H9 (cell line): ENCODE measurements around the gene BACH2. TPM values are rescaled to one million over a fixed set of nuclear protein-coding genes. Genes with fewer than 3 reads are reported as not detected.

Experiments
- DNase-seq: peaks from one replicate; pipeline ENCODE4 v3.0.0-alpha.2; 2017
- H2AFZ ChIP-seq: one replicate; pipeline ENCODE4 v1.6.1; 2013; ENCODE audit warnings: mild to moderate bottlenecking, low read length, control low read depth, moderate library complexity
- H2AK5ac ChIP-seq: 2 replicates; pipeline ENCODE4 v1.6.1; 2013; ENCODE audit warnings: low read length, control low read depth, mixed read lengths; ENCODE audit not compliant: insufficient read length
- H2BK120ac ChIP-seq: one replicate; pipeline ENCODE4 v1.6.1; 2013; ENCODE audit warnings: low read depth, mild to moderate bottlenecking, low read length, control low read depth, inconsistent platforms; ENCODE audit not compliant: poor library complexity, severe bottlenecking
- H2BK12ac ChIP-seq: 2 replicates; pipeline ENCODE4 v1.6.1; 2013; ENCODE audit warnings: low read length, control low read depth, mixed read lengths, low read depth; ENCODE audit not compliant: insufficient read length
- H2BK15ac ChIP-seq: 2 replicates; pipeline ENCODE4 v1.6.1; 2013; ENCODE audit warnings: low read depth, low read length, control low read depth
- H2BK20ac ChIP-seq: one replicate; pipeline ENCODE4 v1.6.1; 2013; ENCODE audit warnings: low read depth, mild to moderate bottlenecking, low read length, control low read depth, inconsistent platforms; ENCODE audit not compliant: poor library complexity, severe bottlenecking
- H2BK5ac ChIP-seq: 2 replicates; pipeline ENCODE4 v1.6.1; 2013; ENCODE audit warnings: low read length, control low read depth, mixed read lengths; ENCODE audit not compliant: insufficient read length
- H3K14ac ChIP-seq: 2 replicates; pipeline ENCODE4 v1.6.1; 2013; ENCODE audit warnings: low read length, control low read depth; ENCODE audit not compliant: insufficient read depth
- H3K18ac ChIP-seq: 2 replicates; pipeline ENCODE4 v1.6.1; 2013; ENCODE audit warnings: low read depth, mild to moderate bottlenecking, mixed read lengths, low read length, control low read depth; ENCODE audit not compliant: insufficient read length
- H3K23ac ChIP-seq: 2 replicates; pipeline ENCODE4 v1.6.1; 2013; ENCODE audit warnings: low read length, control low read depth, mixed read lengths, low read depth; ENCODE audit not compliant: insufficient read length
- H3K23me2 ChIP-seq: 2 replicates; pipeline ENCODE4 v1.6.1; 2013; ENCODE audit warnings: low read depth, mild to moderate bottlenecking, mixed read lengths, low read length, control low read depth; ENCODE audit not compliant: insufficient read length, poor library complexity, severe bottlenecking
- H3K27ac ChIP-seq: 2 replicates; pipeline ENCODE4 v1.5.1; 2013; ENCODE audit warnings: low read length, control low read depth, mixed read lengths, low read depth; ENCODE audit not compliant: insufficient read length
- H3K27me3 ChIP-seq: 2 replicates; pipeline ENCODE4 v1.6.1; 2013; ENCODE audit warnings: low read length, control low read depth, inconsistent platforms; ENCODE audit not compliant: insufficient read depth
- H3K4ac ChIP-seq: 2 replicates; pipeline ENCODE4 v1.6.1; 2013; ENCODE audit warnings: low read depth, mild to moderate bottlenecking, control low read depth, inconsistent platforms, low read length, moderate library complexity
- H3K4me1 ChIP-seq: 2 replicates; pipeline ENCODE4 v1.6.1; 2013; ENCODE audit warnings: low read length, control low read depth, inconsistent platforms; ENCODE audit not compliant: insufficient read depth
- H3K4me2 ChIP-seq: 2 replicates; pipeline ENCODE4 v1.6.1; 2013; ENCODE audit warnings: low read length, control low read depth, mixed read lengths; ENCODE audit not compliant: insufficient read length, insufficient read depth
- H3K56ac ChIP-seq: 2 replicates; pipeline ENCODE4 v1.6.1; 2013; ENCODE audit warnings: low read depth, mild to moderate bottlenecking, mixed read lengths, low read length, control low read depth; ENCODE audit not compliant: insufficient read length
- H3K79me1 ChIP-seq: 2 replicates; pipeline ENCODE4 v1.6.1; 2013; ENCODE audit warnings: low read depth, mild to moderate bottlenecking, moderate library complexity, low read length, control low read depth, inconsistent platforms; ENCODE audit not compliant: insufficient read depth, poor library complexity, severe bottlenecking
- H3K79me2 ChIP-seq: 2 replicates; pipeline ENCODE4 v1.6.1; 2013; ENCODE audit warnings: low read length, control low read depth, inconsistent platforms; ENCODE audit not compliant: insufficient read depth
- H3K9ac ChIP-seq: 2 replicates; pipeline ENCODE4 v1.6.1; 2013; ENCODE audit warnings: low read length, control low read depth, mixed read lengths; ENCODE audit not compliant: insufficient read length; ENCODE audit errors: extremely low read depth
- H3K9me3 ChIP-seq: one replicate; pipeline ENCODE4 v1.6.1; 2013; ENCODE audit warnings: low read depth, low read length, inconsistent platforms; ENCODE audit not compliant: control insufficient read depth
- H3T11ph ChIP-seq: one replicate; pipeline ENCODE4 v1.6.1; 2013; ENCODE audit warnings: mild to moderate bottlenecking, low read length, control low read depth, inconsistent platforms
- H4K20me1 ChIP-seq: one replicate; pipeline ENCODE4 v1.6.1; 2013; ENCODE audit not compliant: control insufficient read depth, insufficient read length, insufficient read depth
- H4K5ac ChIP-seq: 2 replicates; pipeline ENCODE4 v1.6.1; 2013; ENCODE audit warnings: low read depth, mild to moderate bottlenecking, mixed read lengths, low read length, control low read depth; ENCODE audit not compliant: insufficient read length
- H4K8ac ChIP-seq: replicated peaks from 2 replicates; pipeline ENCODE4 v1.6.1; 2013; ENCODE audit warnings: low read length, control low read depth, mixed read lengths, low read depth; ENCODE audit not compliant: insufficient read length
- H4K91ac ChIP-seq: 2 replicates; pipeline ENCODE4 v1.6.1; 2013; ENCODE audit warnings: low read depth, mild to moderate bottlenecking, moderate library complexity, mixed read lengths, low read length, control low read depth; ENCODE audit not compliant: insufficient read length
- H3K27ac Mint-ChIP-seq, 3 experiments: 2 replicates in 2 of 3; 3 replicates in 1 of 3; pipeline ENCODE4 v1.8.0; 2020 to 2021; ENCODE audit warnings: mixed read lengths in 3 of 3, mild to moderate bottlenecking in 1 of 3, moderate library complexity in 1 of 3
- H3K27me3 Mint-ChIP-seq: 2 replicates; pipeline ENCODE4 v1.8.0; 2021; ENCODE audit warnings: low read depth, mild to moderate bottlenecking, moderate library complexity, mixed read lengths
- H3K36me3 Mint-ChIP-seq, 3 experiments: 2 replicates in 2 of 3; 3 replicates in 1 of 3; pipeline ENCODE4 v1.8.0; 2020 to 2021; ENCODE audit warnings: low read depth in 3 of 3, mixed read lengths in 3 of 3; ENCODE audit not compliant: insufficient read depth in 1 of 3
- H3K4me1 Mint-ChIP-seq, 2 experiments: 2 replicates each; pipeline ENCODE4 v1.8.0; 2020; ENCODE audit warnings: mixed read lengths in 2 of 2
- H3K4me3 Mint-ChIP-seq, 2 experiments: 2 replicates in 1 of 2; 3 replicates in 1 of 2; pipeline ENCODE4 v1.8.0; 2020 to 2021; ENCODE audit warnings: mild to moderate bottlenecking in 2 of 2, mixed read lengths in 2 of 2, moderate library complexity in 1 of 2
- H3K9me3 Mint-ChIP-seq, 2 experiments: 2 replicates in 1 of 2; 3 replicates in 1 of 2; pipeline ENCODE4 v1.8.0; 2020; ENCODE audit warnings: mild to moderate bottlenecking in 2 of 2, mixed read lengths in 2 of 2, moderate library complexity in 1 of 2
- WGBS: extraction: QIAGEN DNeasy Blood & Tissue Kit; methylation state at CpG from one replicate; pipeline ENCODE4 v1.1.7; 2013; ENCODE audit warnings: missing lambda C conversion rate, low lambda C conversion rate, mixed read lengths; ENCODE audit not compliant: insufficient read length; ENCODE audit errors: extremely low coverage; 5-methylcytosine and 5-hydroxymethylcytosine counted together
- total RNA-seq: library from RNA; stranded (reverse); gene quantifications from 2 replicates; pipeline ENCODE4 v1.2.1, GENCODE V29; 2021
- TF ChIP-seq, protein P1 (sequence below): fragments of 200-600 bp; sonication (generic); conservative IDR thresholded peaks from 3 replicates; pipeline ENCODE4 v1.8.0; 2021; ENCODE audit warnings: antibody characterized with exemption, mild to moderate bottlenecking

Gene BACH2
- total RNA-seq, 1 experiment from 2014 or later, result 2.0 TPM

- Mint-ChIP-seq H3K4me1 (peaks cover 13 to 15% of the 10 kb centered on the region in 2 experiments), H3K27me3 (no peaks in the 10 kb centered on the region), H3K9me3 (no peaks in the 10 kb centered on the region), H3K36me3 (no peaks in the 10 kb centered on the region), H3K27ac (0 out of 7 replicates have a peak overlapping the region, but pooled peaks of 1 of the 3 experiments have one; percentile 32), H3K4me3 (no peak overlapping the region)
- H3K4me2 ChIP-seq, result no peak overlapping the region
- no peak overlapping the region for H4K5ac ChIP-seq
- DNase-seq, result no peak
- no peak overlapping the region for H3K14ac ChIP-seq
- H3K9ac ChIP-seq, result no peak overlapping the region
- H2BK5ac ChIP-seq, result no peak overlapping the region
- no peak overlapping the region for H3K23ac ChIP-seq
- H2AK5ac ChIP-seq, result no peak overlapping the region
- no peak overlapping the region for H3K56ac ChIP-seq
- no peak overlapping the region for H3T11ph ChIP-seq
- H2BK120ac ChIP-seq, result no peak overlapping the region
- no peaks in the 10 kb centered on the region for H3K9me3 ChIP-seq
- H4K20me1 ChIP-seq, result no peaks in the 10 kb centered on the region
- no peak overlapping the region for H4K91ac ChIP-seq
- H2AFZ ChIP-seq, result no peak overlapping the region
- WGBS, result no CpG with 5 or more reads among the region's 9 CpGs
- H3K4ac ChIP-seq, result no peak overlapping the region
- no peaks in the 10 kb centered on the region for H3K23me2 ChIP-seq
- no peaks in the 10 kb centered on the region for H3K79me1 ChIP-seq
- H2BK15ac ChIP-seq, result no peak overlapping the region
- no peak overlapping the region for H2BK12ac ChIP-seq
- H4K8ac ChIP-seq, result no peak overlapping the region
- no peaks in the 10 kb centered on the region for H3K4me1 ChIP-seq
- H2BK20ac ChIP-seq, result no peak overlapping the region
- TF ChIP-seq, protein P1, sequence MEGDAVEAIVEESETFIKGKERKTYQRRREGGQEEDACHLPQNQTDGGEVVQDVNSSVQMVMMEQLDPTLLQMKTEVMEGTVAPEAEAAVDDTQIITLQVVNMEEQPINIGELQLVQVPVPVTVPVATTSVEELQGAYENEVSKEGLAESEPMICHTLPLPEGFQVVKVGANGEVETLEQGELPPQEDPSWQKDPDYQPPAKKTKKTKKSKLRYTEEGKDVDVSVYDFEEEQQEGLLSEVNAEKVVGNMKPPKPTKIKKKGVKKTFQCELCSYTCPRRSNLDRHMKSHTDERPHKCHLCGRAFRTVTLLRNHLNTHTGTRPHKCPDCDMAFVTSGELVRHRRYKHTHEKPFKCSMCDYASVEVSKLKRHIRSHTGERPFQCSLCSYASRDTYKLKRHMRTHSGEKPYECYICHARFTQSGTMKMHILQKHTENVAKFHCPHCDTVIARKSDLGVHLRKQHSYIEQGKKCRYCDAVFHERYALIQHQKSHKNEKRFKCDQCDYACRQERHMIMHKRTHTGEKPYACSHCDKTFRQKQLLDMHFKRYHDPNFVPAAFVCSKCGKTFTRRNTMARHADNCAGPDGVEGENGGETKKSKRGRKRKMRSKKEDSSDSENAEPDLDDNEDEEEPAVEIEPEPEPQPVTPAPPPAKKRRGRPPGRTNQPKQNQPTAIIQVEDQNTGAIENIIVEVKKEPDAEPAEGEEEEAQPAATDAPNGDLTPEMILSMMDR, result no peak
- no peak overlapping the region for H3K18ac ChIP-seq
- H3K79me2 ChIP-seq, result no peaks in the 10 kb centered on the region
- no peak overlapping the region for H3K27ac ChIP-seq
- no peaks in the 10 kb centered on the region for H3K27me3 ChIP-seq
These were observed 288.3 kb downstream of the BACH2 start for GRCh38 chr6:90008189-90008907.
